ENCODE measurements around the gene ITGA7.

The ITGA7 gene

DNA sequence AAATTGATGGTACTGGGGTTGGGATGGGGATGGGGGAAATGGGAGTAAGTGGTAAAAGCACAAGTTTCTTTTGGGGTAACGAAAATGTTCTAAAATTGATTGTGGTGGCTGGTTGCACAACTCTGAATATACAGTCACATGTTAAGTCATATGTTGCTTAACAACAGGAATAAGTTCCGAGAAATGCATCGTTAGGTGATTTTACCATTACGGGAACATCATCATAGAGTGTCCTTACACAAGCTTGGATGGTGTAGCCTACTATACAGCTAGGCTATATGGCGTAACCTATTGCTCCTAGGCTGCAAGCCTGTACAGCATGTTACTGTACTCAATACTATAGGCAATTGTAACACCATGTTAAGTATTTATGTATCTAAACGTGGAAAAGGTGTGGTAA is 31.0 kb downstream of the ITGA7 start:
- DNase-seq: no peak

DNA sequence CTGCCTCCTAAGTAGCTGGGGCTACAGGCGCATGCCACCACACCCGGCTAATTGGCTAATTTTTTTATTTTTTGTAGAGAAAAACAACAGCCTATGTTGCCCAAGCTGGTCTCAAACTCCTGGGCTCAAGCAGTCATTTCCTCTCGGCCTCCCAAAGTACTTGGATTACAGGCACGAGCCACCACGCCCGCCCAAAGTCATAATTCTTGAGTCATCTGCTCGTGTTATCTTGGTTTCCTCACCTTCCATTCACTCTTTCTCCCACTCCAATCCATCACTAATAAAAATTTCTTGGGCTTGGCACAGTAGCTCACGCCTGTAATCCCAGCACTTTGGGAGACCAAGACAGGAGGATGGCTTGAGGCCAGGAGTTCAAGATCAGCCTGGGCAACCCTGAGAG is 32.0 kb downstream of the ITGA7 start:
- peak; percentile 28 for DNase-seq

DNA sequence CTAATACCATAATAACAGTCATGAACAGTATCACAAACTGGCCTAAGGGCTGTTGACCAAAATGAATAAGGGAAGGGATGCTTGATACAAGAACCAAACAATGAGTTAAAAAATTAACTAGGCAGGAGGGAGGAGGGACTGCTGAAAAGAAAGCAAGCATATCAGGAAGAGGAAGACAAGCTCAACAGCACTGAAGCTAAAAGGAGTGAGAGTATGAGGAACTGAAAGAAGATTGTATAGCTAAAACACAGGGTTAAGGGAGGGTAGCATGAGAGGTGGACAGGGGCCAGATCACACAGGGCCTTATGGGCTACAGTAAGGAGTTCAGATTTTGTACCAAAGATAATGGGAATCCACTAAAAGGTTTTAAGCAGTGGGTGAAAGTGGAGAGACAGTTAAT is 34.1 kb downstream of the ITGA7 start:
- DNase-seq: no peak

- DNase-seq: no peak
Observed at GRCh38 chr12:55671746-55672145, 36.0 kb downstream of the ITGA7 start.

DNA sequence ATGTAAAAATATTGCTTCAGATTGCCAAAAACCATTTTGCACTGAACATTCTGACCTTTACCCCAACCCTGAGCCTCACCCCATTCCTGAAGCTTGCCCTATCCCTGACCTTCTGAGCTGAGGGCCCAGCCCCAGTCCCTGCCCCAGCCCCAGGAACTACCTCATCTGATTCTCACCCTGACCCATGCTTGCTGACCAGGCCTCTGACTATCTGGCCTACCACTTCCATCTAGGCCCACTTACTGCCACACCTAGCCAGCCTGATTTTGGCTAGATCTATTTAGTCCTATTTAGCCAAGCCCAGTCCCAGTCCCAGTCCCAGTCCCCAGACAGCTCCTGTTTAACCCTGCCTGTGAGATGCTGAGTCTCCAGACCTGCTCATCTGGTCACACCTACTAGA is 37.4 kb downstream of the ITGA7 start:
- no peak for DNase-seq

DNA sequence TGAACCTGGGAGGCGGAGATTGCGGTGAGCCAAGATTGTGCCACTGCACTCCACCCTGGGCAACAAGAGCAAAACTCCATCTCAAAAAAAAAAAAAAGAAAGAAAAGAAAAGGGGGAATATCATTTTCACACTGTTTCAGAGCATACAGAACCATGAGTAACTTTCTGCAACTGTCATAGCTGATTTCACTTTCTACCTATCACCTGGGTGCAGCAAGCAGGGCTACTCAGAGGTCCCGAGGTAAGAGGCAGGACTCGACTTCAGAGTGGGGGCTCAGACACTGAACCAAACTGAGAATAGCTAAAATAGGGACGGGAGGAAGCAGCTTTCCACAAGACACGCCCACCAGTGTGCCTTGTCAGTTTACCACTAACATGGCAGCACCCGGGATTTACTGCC is 41.2 kb downstream of the ITGA7 start:
- DNase-seq: no peak

DNA sequence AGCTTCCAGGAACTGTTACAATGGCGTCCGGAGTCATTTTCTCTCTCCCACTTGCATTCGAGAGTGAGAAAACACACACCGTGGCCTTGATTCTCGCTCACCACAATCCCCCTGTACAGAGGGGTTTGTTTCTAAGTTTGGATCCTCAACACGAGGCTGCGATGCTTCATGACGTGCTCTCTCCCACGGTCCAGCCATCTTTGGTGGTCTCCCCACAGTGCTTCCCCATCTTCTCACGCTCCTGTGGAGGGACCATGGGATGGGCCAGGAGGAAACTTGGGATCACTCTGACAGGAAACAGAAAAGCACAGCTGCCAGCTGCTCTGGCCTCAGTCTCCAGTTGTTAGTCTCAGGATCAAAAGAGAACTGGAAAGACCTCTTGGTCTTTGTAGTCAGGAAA is 42.9 kb downstream of the ITGA7 start:
- DNase-seq: no peak

GRCh38 chr12:55663391-55663790 is 44.3 kb downstream of the ITGA7 start:
- no peak for DNase-seq

- no peak for DNase-seq
Observed at GRCh38 chr12:55659486-55660385, 48.0 kb downstream of the ITGA7 start.

DNA sequence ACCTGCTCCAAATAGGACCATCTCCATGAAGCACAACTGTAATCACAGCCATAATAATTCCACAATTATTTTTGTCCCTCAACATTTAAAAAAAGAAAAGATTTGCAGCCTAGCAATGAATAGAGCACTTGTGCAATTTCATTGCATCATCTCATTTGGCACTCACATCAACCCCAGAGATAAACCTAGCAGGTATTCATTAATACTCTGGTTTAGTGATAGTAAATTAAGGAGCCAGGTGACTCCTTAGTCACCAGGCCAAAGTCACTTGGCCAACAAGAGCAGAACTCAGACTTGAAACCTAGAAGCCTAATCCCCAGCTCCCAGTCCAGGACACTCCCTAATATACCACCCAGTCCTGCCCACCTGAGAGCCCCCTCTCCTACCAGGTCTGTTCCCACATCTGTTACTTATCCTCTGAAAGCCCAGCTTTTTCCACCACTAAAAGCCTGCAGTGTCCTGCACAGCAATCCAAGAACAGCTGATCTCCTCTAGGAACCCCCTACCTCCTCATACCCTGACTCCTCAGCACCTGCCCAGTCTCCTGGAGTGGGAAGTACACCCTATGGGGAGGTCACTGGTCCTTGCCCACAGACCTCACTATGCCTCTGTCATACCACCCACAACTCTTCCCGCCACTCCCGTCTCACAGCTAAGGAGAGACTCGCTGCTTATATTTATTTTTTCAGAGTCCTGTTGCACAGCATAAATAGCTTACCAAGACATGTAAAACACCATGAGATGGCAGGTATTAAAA is 48.9 kb downstream of the ITGA7 start:
- DNase-seq: no peak

GRCh38 chr12:55658212-55658611 is 49.5 kb downstream of the ITGA7 start:
- no peak for DNase-seq

DNA sequence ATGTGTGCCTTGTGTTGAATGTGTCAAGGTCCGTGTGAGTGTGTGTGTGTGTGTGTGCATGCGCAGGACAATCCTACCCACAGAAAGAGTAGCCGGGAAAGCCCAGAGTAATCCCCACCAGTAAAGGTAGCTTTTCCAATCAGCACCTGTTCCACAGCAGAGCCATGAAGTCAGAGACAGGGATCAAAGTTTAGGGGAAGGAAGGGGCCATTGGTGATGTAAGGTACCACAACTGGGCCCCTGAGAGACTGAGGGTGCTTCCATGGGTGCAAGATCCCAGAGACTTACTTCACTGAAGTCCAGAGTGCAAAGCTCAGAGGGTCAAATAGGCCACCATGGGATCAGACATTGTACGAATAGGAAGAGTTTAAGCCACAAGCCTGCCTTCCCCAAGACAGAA is 50.5 kb downstream of the ITGA7 start:
- DNase-seq: no peak

GRCh38 chr12:55654511-55655214 is 53.0 kb downstream of the ITGA7 start:
- DNase-seq: no peak

DNA sequence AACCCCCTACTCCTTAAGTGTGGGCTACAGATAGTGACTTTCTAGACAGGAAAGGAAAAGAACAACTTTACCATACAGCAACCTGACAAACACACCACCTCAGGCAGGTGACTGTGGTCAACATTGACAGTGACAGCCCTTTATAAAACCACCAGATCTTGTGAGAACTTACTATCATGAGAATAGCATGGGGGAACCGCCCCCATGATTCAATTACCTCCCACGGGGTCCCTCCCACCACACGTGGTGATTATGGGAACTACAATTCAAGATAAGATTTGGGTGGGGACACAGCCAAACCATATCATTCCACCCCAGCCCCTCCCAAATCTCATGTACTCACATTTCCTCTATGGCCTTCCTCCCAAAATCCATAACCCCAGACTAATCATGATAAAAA is 54.7 kb downstream of the ITGA7 start:
- no peak for DNase-seq

DNA sequence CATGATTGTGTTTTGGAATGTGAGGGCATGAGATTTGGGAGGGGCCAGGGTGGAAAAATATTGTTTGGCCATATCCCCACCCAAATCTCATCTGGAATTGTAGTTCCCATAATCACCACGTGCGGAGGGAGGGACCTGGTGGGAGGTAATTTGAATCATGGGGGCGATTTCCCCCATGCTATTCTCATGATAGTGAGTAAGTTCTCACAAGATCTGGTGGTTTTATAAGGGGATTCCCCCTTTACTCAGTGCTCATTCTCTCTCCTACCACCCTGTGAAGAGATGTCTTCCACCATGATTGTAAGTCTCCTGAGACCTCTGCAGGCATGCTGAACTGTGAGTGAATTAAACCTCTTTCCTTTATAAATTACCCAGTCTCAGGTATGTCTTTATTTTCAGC is 55.4 kb downstream of the ITGA7 start:
- no peak for DNase-seq

DNA sequence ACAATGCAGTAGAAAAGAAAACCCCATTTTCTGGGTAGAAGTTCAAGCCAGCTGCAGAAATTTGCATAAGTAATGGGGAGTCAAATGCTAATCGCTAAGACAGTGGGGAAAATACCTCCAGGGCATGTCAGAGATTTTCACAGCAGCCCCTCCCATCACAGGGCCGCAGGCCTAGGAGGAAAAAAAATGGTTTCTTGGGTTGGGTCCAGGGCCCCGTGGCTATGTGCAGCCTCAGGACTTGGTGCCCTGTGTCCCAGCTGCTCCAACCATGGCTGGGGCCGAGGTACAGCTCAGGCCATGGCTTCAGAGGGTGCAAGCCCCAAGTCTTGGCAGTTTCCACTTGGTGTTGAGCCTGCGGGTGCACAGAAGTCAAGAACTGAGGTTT is 56.4 kb downstream of the ITGA7 start:
- DNase-seq: no peak

- peak; percentile 31 for DNase-seq
Observed at GRCh38 chr12:55650620-55651298, 56.9 kb downstream of the ITGA7 start.

DNA sequence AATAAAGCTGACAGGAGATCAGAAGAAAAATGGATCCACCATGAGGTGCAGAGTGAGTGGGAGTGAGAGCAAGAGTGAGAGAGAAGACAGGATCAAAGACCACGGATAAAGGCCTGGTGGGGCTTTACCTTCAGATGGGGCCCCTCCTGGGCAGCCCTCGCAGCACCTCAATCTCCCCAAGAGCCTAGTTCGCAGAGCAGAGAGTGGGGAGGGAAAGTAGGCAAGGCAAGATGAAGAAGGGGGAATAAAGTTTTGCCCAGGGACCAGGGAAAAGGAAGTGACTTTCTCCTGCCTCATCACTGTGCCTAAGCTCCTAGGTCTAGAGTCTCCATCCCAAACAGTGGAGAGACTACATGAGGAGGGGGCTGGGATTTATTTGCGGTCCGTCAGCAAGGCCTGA is 60.7 kb downstream of the ITGA7 start:
- DNase-seq: no peak

DNA sequence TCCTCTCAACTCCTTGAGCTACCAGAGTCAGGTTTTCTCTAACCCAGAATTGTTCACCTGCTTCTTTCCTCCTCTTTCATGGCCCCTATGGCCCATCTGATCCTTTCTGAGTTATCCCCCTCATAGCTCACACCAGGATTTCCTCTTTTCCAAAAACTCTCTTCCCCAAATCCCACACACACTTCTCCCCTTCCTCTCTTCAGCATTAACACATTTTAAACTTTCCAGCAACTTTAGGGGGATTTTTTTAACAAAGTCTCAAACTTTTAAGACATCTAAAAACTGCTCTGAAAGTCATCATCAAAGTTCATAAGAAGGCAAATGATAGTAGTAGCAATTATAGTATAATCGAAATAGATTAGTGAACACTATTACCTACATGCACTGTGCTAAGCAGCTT is 63.1 kb downstream of the ITGA7 start:
- DNase-seq: no peak

GRCh38 chr12:55642669-55643068 is 65.0 kb downstream of the ITGA7 start:
- peak; percentile 14 for DNase-seq

DNA sequence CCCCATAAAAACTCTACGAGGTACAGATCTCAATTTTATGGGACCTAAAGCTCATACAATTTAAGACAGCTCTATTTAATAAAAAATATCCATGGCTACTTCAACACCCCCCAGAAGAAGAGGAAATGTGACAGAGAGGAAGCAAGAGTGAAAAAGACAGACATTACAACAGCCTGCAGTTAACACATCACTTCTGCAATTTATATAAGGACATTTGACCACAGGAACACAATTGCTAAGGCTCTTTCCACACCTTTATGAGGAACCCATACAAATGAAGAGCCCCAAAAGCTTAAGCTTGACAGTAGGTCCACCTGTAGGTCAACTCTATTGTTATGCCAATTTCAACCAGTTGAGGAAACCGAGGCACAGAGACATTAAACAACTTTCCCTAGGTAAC is 65.4 kb downstream of the ITGA7 start:
- no peak for DNase-seq

- DNase-seq: no peak
Observed at GRCh38 chr12:55641595-55641994, 66.1 kb downstream of the ITGA7 start.

- peak; percentile 16 for DNase-seq
Observed at GRCh38 chr12:55637467-55637866, 70.2 kb downstream of the ITGA7 start.

Data from CD4-positive, alpha-beta T cell treated with Interferon gamma for 1 hour (primary cell).